Hematopoietic multipotent progenitor cell treated with erythropoietin and hydrocortisone succinate and interleukin-3 and kit ligand, for 8 days (in vitro differentiated cells): ENCODE measurements around the gene HEPACAM.
A peak's percentile ranks its signal among the peaks of the same experiment; 100 is the strongest.
"Not testable (repeated sequence)": the region's sequence is repeated elsewhere in the genome, so short reads cannot be mapped to it uniquely, and the experiment has no call there.

ENCODE experiments used
- DNase-seq: peaks from one replicate; pipeline ENCODE4 v3.0.0-alpha.2; 2015

HEPACAM gene, protein sequence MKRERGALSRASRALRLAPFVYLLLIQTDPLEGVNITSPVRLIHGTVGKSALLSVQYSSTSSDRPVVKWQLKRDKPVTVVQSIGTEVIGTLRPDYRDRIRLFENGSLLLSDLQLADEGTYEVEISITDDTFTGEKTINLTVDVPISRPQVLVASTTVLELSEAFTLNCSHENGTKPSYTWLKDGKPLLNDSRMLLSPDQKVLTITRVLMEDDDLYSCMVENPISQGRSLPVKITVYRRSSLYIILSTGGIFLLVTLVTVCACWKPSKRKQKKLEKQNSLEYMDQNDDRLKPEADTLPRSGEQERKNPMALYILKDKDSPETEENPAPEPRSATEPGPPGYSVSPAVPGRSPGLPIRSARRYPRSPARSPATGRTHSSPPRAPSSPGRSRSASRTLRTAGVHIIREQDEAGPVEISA

DNA sequence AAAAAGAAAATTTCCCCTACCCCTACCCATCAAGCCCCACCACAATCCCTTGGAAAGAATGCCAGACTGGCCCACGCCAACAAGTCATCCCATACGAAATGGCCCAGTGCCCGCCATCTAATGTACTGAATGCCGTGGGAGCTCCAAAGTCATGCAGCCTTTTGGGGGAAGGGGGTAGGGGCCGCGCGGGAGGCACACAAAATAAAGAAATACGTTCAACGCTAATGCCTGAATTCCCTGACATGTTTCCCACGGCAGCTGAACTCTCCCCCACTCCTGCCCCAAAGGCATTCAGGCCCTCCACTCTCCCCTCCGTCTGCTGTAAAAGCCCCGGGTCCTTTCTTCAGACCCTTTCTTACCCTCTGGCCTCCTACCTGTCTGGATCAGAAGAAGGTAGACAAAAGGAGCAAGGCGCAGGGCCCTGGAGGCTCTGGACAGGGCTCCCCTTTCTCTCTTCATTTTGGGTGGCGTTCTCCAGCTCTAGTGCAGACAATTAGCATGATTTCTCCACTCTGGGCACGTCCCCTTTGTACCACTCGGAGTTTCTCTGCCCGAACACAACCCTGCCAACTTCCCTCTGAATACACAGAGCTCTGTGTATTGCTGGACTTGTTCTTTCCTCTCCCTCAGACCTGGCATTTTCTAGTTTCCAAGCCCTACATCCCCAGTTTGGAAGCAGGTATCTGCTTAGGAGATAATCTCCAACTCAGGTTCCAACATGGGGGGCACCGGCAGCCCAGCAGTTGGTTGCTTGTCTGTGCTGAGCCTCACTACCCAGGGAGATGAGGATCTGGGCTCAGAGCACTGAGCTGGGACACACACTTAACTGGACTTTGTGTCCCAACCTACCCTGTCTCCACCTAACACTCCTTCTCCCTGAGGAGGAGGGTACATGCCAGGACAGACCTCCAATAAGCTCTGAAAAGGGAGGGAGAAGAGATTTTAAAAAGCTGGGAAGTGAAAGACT lies at the start of gene HEPACAM:
TSS of gene HEPACAM (minus strand) at position 500 of the 967 bp plus-strand sequence. CDS start at position 459, 41 bp downstream.
- DNase-seq, result no peak

DNA sequence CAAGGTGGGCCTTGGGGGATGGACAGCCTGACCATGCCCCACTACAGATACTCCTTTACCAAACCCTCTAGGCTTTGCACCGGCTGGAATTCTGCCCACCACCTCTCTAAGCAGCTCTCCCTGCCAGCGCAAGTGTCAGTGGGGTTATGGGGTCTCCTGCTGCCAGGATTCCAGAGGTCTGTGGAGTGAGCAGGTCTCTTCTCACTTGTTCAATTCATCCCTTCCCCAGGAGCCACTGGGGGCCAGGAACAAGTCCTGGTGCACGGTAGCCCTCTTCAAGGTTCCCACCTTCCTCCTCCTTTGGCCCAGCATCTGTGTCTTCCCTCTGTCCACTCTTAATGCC lies 48.6 kb upstream of the HEPACAM start:
- DNase-seq, result no peak

DNA sequence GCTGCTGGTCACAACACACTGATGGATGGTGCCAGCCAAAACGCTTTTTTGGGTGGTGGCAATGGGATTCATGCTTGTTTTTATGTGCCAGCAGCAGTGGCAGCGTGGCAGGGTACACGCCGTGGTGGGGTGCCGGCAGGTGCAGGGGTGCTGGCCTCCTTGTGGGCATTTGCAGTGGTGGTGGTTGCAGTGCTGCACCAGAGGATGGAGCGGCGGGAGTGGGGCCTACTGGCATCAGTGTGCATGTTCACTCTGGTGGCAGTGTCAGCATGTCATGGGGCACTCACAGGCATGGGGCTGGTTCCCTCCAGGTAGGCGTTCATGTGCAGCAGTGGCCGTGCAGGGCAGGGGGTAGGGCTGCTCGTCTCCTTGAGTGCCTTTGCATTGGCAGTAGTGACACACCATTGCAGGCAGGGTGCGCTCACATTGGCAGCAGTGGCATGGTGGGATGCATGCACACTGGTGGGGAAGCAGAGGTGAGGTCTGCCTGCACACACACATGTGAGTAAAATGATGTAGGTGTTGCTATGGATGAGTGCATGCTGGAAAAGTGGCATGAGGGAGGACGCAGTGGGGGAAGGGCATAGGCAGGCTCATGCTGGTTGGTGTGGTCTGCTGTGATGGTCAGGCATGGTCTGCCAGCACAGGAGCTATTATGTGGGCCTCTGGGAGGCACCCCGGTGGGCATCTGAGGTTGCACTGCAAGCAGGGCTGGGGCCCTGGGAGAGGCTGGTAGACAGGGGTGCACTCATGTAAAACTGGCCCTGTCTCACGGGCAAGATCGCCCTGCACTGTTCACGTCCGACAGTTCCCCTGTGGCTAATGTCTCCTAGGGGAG lies 48.0 kb upstream of the HEPACAM start:
- no peak for DNase-seq

DNA sequence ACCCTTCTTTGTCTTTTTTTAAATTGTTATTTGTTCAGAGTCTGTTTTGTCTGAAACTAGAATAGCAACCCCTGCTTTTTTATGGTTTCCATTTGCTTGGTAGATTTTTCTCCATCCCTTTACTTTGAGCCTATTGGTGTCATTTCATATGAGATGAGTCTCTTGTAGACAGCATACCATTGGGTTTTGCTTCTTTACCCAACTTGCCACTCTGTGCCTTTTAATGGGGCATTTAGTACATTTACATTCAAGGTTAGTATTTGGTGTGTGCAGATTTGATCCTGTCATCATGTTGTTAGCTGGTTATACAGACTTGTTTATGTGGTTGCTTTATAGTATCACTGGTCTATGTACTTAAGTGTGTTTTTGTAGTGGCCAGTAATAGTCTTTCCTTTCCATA lies 46.2 kb upstream of the HEPACAM start:
- DNase-seq, result no peak

DNA sequence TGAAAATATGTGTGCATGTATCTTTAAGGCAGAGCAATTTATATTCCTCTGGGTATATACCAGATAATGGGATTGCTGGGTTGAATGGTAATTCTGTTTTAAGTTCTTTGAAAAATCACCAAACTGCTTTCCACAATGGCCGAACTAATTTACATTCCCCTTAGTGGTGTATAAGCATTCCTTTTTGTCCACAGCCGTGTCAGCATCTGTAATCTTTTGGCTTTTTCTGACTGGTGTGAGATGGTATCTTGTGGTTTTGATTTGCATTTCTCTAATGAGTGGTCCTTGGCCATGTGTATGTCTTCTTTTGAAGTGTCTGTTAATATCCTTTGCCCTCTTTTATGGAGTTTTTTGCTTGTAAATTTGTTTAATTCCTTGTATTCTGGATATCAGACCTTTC lies 42.5 kb upstream of the HEPACAM start:
- DNase-seq, result no peak

DNA sequence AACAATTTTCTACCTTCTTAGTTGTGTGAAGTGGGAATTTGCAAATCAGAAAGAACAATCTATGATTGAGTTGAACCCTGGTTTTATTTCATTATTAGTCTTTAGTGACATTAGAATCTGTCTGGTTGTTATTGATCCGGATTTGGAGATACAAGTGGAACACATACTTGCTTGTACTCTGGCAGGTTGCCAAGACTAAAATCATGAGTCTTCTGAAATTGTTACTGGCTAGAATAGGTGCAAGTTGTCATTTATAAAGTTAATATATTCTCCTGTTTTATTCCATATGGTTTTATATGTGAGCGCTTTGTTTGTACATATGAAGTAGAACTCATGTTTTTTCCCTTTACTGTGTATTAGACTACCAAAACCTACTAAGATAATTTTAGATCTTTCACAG lies 41.2 kb upstream of the HEPACAM start:
- DNase-seq, result peak; percentile 13

DNA sequence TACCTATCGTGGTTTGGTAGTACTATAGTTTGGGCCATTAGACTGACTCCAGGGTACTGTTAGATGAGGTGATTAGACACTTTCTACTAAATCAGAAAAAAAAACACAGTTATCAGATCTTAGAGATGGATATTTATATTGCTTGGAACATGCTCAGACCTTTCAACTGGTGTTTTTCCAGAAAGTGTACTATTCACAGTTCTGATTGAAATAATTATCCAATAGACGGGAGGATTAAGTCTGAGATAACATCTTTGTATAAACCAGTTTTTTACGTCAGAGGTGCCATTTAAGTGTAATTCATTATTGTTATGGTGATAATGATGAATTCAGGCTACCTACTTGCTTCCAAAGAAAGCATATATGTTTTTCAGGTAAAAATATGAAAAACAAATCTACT lies 40.7 kb upstream of the HEPACAM start:
- DNase-seq, result no peak

DNA sequence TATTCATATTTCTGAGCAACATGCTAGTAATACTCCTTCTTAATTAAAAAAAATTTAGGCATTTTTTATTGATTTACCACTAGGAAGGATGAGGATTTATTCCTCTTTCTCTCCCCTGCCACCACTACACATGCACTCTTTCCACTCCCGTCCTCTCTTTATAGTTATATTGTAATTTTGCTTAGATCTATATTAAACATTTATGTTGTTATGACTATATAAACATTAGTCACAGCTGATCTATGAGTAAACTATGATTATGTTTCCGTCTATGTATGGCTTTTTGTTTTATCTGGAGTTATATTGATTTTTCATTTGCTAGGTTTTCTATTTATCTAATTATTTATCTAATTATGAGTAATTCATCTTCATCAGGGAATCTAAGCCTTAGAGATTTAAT lies 36.0 kb upstream of the HEPACAM start:
- no peak for DNase-seq

DNA sequence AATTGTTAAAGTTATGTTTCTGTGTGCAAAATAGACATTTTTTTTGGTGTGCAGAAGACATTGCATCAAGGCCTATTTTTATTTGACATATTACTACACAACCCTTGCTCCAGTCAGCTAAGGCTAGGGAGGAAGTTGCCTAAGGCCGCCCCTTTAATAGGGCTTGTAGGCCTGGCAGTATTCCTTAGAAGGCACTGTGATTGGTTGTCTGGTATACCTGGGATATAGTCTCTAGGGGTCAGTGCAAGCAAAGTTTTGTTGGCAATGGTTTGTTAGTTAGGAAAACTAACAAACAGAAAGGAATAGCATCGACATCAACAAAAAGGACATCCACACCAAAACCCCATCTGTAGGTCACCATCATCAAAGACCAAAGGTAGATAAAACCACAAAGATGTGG lies 35.1 kb upstream of the HEPACAM start:
- DNase-seq, result no peak

DNA sequence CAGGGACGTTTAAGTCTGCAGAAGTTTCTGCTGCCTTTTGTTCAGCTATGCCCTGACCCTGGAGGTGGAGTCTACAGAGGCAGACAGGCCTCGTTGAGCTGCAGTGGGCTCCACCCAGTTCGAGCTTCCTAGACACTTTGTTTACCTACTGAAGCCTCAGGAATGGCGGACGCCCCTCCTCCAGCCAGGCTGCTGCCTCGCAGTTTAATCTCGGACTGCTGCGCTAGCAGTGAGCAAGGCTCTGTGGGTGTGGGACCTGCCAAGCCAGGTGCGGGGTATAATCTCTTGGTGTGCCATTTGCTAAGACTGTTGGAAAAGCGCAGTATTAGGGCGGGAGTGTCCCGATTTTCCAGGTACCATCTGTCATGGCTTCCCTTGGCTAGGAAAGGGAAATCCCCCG lies 32.4 kb upstream of the HEPACAM start:
- not testable (repeated sequence) for DNase-seq

DNA sequence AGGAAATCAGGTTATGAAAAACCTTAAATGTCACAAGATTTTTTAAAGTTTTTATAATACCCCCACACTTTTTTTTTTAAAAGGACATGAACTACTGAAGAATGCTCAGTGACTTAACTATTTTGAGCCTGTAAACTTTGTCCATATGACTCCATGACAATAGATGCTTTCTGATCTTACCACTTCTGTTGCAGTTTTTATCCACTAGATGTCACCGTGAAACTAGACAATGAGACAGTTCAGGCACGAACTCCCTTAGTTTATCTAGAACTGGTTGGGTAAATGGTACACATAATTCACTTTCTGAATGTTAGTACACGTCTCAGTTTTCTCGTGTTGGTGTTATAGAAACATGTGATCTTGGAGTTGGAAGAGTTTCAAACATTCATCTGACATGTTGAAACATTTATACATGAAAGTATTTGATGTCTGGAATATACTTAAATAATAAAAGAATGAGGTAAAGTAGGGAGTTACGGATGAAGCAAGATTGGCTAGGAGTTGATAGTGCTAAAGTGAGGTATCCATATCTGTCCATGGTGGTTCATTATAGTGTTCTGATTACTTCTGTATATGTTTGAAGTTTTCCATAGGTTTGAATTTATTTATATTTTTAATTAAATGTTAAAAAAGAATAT lies 26.2 kb upstream of the HEPACAM start:
- peak; percentile 83 for DNase-seq

DNA sequence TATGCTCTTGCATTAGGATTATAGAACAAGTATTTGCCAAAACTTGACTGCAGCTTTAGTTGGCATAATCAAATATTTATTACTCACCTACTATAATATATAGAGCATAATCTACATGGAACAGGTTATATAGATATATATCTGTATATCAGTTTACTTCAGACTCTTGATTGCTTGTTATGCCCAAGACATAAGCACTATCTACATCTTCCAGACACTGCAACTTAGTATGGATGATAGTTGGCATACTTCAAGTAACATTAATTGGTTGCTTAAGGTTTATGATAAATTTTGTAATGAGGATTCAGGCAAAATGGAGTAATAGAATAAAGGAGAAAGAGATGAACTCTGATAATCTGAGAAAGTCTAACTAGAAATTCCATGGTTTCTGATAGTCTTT lies 19.2 kb upstream of the HEPACAM start:
- DNase-seq, result peak; percentile 57

DNA sequence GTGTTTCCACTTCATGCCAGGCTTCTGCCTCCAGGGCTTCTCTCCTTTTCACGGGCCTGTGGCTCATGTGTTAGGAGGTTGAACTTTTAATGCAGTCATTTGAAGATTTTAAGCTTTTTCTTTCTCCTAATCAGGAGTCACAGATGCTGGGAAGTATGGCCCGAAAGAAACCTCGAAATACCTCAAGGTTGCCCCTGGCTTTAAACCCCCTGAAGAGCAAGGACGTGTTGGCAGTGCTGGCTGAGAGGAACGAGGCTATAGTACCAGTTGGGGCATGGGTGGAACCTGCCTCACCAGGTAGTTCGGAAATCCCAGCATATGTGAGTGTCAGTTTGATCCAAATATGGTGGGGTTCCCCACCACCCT lies 18.7 kb upstream of the HEPACAM start:
- peak; percentile 26 for DNase-seq

DNA sequence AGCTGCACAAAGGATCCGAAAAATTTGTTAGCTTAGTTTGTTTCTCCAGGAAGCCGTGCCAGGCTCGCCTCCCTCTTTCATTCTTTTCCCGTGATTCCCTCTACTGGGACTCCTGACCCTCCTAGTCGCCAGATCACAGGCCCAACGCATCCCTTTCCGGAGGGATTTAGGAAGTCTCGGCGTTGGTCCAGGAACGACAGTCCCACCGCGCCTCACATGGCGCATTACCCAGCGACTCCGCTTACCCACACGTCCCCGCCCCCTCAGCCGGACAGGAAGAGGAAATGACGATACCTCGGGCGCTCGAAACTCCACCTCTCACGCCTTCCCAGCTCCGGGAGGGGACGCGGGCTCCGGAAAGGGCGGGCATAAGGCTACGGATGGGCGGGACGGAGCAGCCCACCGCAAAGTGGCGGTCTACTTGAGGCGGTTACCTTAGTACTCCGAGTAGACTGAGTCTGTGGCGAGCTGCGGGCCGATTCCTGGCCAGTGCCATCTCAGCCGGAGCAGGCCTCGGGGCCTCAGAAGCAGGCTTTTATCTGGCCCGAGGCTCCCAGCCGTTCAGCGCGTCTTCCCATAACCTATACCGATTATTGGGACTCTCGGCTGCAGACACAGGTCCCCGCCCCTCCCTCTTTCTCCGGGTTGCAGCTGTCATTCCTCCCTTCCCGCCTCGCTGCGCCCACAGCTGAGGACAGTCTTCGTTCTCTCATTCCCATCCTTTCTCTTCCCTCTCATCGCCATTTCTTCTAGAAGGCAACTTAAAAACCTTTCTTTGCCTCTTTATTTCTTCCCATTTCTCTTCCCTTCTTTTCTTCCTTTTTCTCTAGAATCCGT lies 18.1 kb upstream of the HEPACAM start, which contains the start of gene CCDC15:
TSS of gene CCDC15 (plus strand) at position 450 of the 837 bp plus-strand sequence. CDS start 531 bp downstream, outside the sequence.
- peak; percentile 97 for DNase-seq

DNA sequence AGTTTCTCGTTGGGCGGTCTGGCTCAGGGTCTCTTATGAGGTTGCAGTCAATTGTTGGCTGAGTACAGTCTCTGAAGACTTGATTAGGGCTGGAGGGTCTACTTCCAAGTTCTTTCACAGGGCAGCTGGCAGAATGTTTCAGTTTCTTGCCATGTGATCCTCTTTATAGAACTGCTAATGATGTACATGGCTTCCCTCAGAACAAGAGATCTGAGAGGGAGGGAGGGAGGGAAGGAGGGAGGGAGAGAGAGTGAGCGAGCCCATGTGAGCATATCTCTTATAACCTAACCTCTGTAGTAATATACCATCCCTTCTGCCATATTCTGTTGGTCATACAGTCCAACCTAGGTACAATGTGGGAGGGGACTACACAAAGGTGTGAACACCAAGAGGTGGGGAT lies 15.5 kb upstream of the HEPACAM start:
- DNase-seq, result no peak

DNA sequence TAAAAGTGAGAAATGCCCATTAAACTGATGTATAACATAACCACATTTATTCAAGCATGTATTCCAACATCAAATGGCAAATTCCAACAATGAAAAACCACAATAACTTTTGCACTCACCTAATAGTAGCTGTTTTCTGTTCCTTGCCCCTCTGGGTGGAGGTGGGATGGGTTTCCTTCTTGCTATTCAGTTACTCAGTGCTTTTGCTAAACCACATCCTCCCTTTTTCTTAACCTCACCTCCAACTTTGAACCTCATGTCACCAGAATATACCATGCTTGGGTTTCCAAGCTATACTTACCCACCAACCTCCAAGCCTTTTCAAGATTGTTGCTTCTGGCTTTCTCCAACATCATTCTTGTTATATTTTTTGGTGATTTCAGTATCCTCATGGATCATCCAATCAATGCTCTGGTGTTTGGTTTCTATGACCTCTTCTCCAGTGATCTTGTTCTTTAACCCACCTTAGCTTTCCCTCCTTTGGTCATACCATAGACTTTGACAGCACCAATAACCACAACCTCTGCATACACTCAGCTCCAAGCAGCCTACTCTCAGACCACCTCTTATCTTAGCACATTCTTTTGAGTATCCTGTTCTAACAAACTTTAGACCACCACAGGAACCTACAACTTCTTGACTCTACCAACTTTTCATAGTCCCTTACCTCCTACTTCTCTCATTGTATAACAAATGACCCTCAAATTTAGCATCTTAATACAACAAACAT lies 14.9 kb upstream of the HEPACAM start:
- no peak for DNase-seq

DNA sequence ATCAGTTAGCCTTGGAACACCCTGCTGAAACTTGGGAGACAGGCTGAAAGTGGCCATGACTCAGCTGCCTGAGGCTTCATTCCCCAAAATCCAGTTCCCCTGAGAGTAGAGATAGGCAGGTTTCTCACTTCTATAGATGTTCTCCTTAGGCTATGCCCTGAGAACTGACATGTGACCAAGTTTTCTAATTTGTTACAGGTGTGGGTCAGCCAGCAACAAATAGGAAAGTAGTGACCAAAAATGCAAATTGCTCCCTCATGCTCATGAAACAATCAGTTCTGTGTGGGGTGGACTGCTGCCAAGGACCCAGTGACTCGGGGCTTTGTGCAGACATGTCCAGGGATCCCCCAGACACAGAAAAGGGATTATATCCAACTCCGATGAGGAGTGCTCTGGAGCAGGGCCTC lies 10.9 kb upstream of the HEPACAM start:
- DNase-seq, result no peak

DNA sequence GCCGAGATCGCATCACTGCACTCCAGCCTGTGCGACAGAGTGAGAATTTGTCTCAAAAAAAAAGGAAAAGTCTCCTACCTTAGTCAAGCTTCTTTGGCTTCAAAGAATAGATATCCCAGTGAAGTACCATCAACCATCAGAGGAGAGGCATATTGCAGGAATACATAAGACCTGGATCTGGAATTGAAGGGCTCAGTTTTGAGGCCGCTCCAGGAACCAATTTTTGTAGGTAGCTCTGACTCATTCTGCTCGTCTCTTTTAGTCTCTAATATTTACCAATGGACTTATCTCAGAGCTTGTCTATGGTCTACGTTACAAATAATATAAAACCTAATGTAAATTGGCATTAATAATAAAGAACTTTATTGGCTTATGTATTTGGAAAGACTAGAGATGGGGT lies 10.0 kb upstream of the HEPACAM start:
- no peak for DNase-seq

DNA sequence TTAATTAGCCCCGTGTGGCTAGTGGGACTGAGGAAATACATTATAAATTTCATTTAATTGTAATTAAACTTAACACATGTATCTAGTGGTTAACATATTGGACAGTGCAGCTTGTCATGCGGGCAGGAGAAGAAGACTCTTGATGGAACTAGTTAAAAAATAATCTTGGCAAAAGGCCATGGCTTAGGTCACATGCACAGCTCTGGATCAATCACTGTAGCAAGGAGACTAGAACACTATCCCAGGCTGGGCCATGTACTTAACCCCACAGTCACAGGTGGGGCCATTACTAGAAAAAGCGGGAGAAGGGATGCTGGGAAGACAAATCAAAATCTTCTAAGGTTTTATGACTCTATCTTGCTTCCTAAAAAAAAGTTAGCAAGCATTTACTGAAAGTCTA lies 8.7 kb upstream of the HEPACAM start:
- no peak for DNase-seq

DNA sequence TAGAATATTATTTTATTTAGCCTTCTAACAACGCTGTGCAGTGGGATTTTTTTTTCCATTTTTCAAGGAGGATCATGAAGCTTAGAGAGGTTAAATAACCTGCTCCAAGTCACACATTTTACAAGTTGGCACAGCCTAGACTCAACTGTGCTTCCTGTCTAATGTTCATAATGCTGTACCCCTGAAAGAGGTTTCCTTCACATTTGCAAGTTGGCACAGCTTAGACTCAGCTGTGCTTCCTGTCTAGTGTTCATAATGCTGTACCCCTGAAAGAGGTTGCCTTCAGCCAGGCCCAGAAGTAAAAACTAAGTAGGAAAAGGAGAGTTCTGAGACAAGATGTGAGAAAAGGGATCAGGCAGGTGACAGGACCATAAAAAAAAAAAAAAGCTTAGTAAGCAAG lies 7.9 kb upstream of the HEPACAM start:
- DNase-seq, result no peak

DNA sequence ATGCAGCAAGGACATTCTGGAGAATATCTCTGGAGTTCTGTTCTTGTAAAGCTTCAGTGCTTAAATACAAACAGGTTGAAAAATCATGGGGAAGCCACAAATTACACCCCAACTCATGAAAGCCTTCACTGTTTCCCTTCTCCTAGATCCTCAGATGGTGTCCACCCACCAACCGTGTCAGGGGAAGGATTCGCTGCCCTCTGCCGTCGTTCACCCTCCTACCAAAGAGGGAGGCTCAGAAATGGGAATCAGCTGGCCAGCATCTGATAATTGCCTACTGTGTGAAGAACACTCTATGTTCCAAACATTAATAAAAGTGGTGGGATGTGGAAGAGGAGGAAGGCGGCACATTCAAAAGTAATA lies 7.4 kb upstream of the HEPACAM start:
- DNase-seq, result no peak
